Endometrium (tissue), 2 donors: ENCODE measurements around the gene SUGP1.

Experiments
- FAIRE-seq: peaks from 2 replicates; lab custom pipeline; 2012; peaks lifted over from hg19 to GRCh38; lab: Jason Lieb, UNC
- donor health status: control.
- donor health status: control.

SUGP1 gene

GRCh38 chr19:19300613-19301012, 19.7 kb downstream of the SUGP1 start:
- FAIRE-seq = no peak

DNA sequence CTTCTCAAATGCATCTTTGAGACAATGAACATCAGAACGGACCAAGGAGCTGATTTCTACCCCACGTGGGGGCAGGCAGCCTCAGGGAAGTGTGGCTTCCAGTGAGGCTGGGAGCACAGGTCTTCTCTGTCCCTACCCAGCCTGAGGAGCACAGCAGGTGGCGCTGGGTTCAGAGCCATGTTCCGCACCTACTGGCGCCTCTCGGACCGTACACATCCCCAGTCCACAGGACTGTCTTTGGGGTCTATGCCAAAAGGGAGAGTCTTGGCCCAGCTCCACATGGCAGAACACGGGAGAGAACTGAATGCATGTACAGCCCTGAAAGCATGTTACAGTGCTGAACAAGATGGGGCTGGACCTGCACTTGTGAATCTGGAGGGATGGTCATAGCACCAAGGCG, 22.6 kb downstream of the SUGP1 start:
- no peak for FAIRE-seq

DNA sequence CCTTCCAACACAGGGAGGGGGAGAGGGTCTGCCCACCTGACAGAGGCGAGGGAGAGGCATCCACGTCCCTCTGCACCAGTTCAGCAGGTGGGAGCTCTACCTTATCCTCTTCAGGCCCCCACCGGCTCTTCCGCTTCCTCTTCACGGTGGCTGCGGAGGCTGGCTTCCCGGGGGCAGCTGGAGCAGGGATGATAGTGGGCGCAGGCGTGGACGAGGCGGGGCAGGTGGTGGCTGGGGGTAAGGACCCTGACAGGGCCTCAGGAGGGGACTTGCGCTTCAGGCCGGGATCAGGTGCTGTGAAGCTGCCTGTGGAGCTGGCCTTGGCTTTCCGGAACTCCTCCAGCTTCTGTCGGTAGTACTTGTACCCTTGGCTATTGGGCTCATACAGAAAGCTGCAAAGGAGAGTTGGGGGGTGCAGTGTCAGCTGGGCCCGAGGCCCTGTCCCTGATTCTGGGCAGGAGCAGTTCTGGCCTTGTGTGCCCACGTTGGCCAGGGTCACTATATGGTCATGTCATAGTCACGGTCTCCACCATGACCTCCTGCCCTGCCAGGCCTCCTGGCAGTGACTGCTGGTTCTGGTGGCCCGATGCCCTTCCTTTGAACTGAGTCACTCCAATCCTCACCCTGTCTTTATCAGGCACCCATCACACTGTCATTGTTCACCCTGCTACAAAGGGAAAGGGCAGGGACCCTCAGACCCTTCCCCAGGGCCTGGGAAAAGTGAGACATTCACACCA, 23.2 kb downstream of the SUGP1 start:
- no peak for FAIRE-seq

DNA sequence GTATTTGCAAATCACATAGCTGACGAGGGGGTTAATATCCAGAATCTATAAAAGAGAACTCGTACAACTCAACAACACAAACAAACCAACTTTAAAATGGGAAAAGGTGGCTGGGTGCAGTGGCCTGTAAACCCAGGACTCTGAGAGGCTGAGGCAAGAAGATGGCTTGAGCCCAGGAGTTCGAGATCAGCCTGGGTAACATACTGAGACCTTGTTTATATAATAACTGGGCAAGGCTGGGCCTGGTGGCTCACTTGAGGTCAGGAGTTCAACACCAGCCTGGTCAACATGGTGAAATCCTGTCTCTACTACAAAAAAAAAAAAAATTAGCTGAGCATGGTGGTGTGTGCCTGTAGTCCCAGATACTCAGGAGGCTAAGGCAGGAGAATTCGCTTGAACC, 25.4 kb downstream of the SUGP1 start:
- no peak for FAIRE-seq

DNA sequence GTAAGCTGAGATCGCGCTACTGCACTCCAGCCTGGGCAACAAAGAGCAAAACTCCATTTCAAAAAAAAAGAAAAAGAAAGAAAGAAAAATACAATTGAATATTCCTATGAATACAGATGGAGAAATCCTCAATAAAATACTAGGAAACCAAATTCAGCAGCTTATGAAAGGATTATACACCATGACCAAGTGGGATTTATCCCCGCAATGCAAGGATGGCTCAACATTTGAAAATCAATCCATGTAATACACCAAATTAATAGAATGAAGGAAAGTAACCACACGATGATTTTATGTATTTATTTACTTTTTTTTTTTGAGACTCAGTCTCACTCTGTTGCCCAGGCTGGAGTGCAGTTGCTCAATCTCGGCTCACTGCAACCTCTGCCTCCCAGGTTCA, 27.7 kb downstream of the SUGP1 start:
- FAIRE-seq = no peak

DNA sequence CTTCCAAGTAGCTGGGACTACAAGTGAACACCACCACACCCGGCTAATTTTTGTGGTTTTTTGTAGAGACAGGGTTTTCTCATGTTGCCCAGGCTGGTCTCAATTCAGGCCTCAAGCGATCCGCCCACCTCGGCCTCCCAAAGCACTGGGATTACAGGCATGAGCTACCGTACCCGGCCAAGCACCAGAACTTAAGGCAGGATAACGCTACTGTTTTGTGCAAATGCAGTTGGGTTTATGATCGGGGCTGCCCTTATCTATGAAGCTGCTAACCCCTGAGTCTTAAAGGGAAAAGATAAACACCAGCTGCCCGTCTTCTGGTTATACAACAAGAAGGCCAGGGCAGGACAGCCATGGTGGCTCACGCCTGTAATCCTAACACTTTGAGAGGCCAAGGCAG, 34.6 kb downstream of the SUGP1 start:
- no peak for FAIRE-seq

GRCh38 chr19:19280561-19280960, 39.7 kb downstream of the SUGP1 start:
- FAIRE-seq = no peak

- no peak for FAIRE-seq
Measured at GRCh38 chr19:19279853-19280252, 40.5 kb downstream of the SUGP1 start.

DNA sequence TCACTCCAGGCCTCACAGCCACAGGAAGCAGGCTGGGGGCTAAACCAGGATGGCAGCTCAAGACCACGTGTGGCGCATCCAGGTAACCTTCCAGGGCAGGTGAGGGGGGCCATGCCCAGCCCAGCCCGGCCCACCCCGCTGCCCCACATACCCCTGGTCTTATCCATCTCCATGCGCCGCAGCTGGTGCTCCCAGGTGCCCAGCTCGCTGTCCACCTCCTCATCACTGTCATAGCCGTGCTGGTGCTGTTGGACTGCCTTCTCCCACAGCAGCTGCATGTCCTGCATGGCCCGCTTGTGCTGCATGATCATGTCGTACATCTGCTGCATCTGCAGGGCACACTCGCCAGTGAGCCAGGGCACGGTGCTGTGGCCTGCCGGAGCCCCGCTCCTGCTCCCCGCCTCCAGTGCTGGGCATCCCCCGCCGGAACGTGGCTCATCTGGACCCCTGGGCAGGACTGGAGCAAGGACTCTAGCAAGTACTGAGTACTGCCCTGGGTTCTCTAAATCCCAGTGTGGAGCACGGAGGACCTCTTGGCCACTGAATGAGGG, 41.2 kb downstream of the SUGP1 start:
- no peak for FAIRE-seq

DNA sequence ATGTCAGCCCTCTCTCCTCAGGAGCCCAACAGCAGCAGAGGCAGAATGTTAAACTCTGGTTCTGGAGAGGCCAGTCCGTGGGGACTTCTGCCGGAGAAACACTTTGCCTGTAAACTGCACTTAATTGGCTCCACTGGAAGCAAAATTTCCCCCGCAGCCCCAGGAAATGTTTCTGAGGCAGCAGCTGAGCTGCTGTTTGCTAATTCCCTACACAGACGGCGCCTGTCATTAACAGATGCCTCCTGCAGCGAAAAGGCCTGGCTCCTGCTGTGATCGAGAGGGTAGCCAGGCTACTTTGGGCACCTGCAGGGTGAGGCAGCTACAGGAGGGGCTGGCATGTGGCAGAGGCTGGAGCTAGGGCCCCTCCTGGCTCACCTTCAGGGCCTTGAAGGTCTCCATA, 42.0 kb downstream of the SUGP1 start:
- FAIRE-seq = no peak

- FAIRE-seq = no peak
Measured at GRCh38 chr19:19276851-19277250, 43.5 kb downstream of the SUGP1 start.

DNA sequence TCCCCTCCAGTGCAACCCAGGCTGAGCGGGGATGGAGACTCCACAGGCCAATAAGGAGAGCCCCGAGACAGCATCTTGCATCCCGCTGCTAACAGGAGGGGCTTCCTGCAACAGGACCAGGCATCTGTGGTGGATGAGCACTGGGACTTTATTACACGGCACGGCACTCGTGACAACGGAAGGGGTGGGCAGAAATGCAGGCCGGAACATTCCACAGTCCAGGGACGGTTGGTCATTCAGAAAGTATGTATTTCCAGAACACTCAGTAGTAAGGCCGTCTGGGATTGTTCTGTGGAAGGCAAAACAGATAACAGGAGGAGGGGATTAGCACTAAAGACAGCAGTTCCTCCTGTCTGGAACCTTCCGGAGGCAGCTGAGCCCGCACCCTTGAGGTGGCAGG, 43.9 kb downstream of the SUGP1 start:
- no peak for FAIRE-seq

DNA sequence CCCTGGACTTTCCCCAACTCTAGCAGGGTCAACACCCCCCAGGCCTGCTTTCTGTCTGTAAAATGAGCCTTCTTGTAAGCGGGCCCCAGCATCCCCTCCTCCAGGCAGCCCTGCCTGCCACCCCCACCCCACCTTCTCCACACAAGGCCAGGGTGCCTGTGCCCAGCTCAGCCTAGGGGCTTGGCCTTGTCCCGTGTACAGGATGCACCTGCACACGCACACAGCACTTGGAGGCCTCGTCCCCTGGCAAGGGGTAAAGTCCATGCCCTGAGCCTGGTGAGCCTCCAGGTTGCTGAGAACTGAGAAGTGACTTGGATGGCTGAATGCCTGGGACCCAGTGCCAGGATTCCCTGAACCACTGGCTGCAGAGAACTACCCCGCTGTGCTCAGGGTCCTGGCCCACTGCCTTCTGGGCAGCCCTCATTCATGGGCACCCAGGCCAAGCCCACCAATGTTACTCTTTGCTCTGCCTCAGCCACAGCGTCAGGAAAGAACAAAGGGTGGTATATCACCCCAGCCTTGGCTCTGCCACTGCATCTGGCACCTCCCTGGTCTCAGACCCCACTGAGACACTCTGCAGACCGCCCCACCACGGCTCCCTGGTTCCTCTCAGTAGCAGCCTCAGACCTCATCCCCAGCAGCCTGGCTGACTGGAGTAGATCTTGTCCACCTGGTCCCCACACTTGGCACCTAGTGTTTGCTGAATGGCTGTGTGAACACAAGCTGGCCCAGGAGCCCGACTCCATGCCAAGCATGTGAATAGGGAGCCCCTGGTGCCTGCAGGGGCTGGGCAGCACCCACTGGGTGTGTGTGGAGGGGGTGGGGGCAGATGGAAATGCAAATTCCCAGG, 45.4 kb downstream of the SUGP1 start:
- no peak for FAIRE-seq

DNA sequence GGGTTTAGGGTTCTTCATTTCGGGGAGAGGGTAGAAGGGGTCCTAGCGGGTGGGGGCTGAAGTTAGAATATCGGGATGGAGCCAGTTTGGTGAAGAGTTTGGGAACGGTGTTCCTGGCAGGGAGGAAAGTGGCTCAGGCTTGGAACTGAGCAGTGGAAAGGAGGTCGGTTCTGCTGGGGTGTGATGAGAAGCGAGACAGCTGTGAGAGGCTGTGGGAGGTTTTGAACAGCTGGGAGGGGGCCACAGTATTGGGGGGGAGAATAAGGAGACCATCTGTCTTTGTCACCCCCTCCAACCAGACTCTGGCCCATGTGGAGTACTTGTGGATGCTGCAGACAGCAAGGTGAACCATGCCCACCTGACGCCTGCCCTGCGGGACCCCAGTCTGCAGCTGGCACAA, 46.2 kb downstream of the SUGP1 start:
- no peak for FAIRE-seq

DNA sequence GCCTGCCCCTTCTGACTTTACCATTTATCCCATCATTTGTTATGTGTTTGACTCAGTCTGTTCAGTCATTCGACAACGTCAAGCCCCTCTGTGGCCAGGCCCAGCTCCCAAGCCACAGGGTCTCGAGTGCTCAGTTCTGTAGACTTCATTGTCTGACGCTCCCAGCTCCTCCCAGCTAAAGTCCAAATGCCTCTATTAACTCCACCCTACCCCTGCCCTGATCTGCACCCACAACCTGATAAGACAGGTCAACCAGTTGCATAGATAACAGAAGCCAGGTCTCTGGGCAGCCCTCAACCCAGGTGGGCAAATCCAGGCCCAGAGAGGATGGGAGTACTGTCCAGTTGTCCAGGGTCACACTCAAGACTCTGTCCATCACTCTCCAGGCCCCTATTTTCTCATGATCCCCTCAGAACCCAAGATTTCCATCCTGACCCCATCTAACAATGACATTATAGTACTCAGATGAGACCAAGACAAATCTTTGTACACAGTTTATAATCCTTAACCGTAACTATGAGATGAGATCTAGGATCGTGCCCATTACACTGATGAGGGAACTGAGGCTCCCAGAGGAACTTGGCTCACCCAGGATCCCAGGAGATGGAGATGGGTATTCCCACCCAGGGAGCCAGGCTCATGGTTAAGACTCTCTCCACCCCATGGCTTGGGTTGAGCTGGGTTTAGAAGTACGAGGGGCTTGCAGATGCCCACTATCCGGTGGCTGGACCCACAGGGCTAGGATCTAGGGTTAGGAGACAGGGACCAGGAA, 48.3 kb downstream of the SUGP1 start:
- FAIRE-seq = no peak

- no peak for FAIRE-seq
Measured at GRCh38 chr19:19270749-19271571, 49.3 kb downstream of the SUGP1 start.

GRCh38 chr19:19269952-19270694, 50.2 kb downstream of the SUGP1 start:
- FAIRE-seq = no peak

DNA sequence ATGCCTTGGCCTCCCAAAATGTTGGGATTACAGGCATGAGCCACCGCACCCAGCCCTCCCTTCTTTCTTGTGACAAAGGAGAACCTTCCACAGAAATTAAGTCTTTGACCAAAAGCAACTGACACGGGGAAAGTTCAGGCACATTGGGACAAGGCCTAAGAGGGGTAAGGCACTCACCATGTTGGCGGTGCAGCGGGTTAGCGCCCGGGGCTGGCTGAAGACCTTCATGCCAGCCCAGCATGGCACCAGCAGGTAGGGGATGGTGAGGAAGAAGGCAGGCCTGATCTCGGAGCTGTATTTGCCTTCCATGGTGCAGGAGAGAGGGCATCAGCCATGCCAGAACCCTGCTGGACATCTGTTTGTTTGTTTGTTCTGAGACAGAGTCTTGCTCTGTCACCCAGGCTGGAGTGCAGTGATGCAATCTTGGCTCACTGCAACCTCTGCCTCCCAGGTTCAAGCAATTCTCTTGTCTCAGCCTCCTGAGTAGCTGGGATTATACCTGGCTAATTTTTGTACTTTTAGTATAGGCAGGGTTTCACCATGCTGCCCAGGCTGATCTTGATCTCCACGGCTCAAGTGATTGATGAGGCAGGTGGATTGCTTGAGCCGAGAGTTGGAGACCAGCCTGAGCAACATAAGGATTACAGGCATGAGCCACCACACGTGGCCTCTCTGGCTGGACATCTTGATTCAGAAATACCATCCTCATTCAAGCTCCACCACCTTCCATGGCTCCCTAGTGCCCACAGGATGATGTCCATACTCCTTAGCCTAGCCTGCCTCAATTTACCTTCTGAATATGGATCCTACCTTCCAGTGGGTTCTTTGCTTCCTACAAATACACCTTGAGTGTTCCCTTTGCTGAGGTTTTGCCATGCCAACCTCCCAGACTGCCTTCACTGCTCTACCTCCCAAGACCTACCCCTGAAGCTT, 51.6 kb downstream of the SUGP1 start:
- FAIRE-seq = no peak

DNA sequence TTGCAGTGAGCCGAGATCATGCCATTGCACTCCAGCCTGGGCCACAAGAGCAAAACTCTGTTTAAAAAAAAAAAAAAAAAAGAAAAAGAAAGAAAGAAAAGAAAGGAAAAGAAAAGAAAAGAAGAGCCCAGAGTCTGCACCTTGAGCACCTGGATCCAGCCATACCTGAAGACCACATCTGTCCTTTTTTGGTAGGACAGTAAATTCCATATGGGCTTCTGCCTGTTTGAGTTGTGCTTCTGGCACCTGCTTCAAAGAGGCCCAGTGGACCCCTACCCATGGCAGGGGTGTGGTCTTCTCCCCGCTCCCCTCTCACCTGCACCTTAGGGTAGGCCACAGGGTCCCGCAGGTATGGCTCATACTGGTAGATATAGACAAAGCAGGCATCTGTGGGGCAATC, 53.0 kb downstream of the SUGP1 start:
- no peak for FAIRE-seq
